HepG2 (cell line): ENCODE data around the gene SPINK9. TPM values are rescaled to one million over a fixed set of nuclear protein-coding genes. Genes with fewer than 3 reads are reported as not detected.
A peak's percentile ranks its signal among the peaks of the same experiment; 100 is the strongest.

Source experiments
- ARNT ChIP-seq: fragments of 450-650 bp; IDR thresholded peaks from 2 replicates; pipeline ENCODE4 v1.6.1; 2017
- GATA4 ChIP-seq: sonication (generic); IDR thresholded peaks from 2 replicates; pipeline ENCODE4 v1.6.1; 2016; ENCODE audit warnings: antibody characterized with exemption, low read depth, borderline replicate concordance
- GLI4 ChIP-seq: sonication (generic); formaldehyde crosslinking; IDR thresholded peaks from 2 replicates; pipeline ENCODE4 v1.5.1; 2020; ENCODE audit warnings: missing genetic modification reagents, mild to moderate bottlenecking, moderate library complexity, borderline replicate concordance
- MIXL1 ChIP-seq: IDR thresholded peaks from 2 replicates; pipeline ENCODE4 v1.6.1; 2016
- NBN ChIP-seq: fragments of 450-650 bp; conservative IDR thresholded peaks from 2 replicates; pipeline ENCODE4 v1.6.1; 2017
- SSRP1 ChIP-seq: IDR thresholded peaks from 2 replicates; pipeline ENCODE4 v1.6.1; 2016; ENCODE audit warnings: control low read depth
- STAG1 ChIP-seq: sonication (generic); formaldehyde crosslinking; IDR thresholded peaks from 2 replicates; pipeline ENCODE4 v1.4.0; 2020; ENCODE audit warnings: missing genetic modification reagents
- ZBTB10 ChIP-seq: sonication (generic); formaldehyde crosslinking; IDR thresholded peaks from 2 replicates; pipeline ENCODE4 v1.4.0; 2020; ENCODE audit warnings: missing genetic modification reagents, borderline replicate concordance
- ZBTB40 ChIP-seq, 2 experiments: fragments of 450-650 bp in 1 of 2; sonication (generic) in 1 of 2; formaldehyde crosslinking in 1 of 2; IDR thresholded peaks; 2 replicates each; pipeline versions ENCODE4 v1.6.1 to v1.8.0; 2016 to 2022; ENCODE audit warnings: antibody characterized with exemption in 1 of 2, mild to moderate bottlenecking in 1 of 2, missing genetic modification reagents in 1 of 2
- ZBTB44 ChIP-seq: sonication (generic); formaldehyde crosslinking; IDR thresholded peaks from 2 replicates; pipeline ENCODE4 v1.4.0; 2020; ENCODE audit warnings: missing genetic modification reagents
- ZKSCAN8 ChIP-seq: IDR thresholded peaks from 2 replicates; pipeline ENCODE4 v1.6.1; 2016; ENCODE audit warnings: borderline replicate concordance, missing genetic modification reagents, missing compliant biosample characterization
- ZNF124 ChIP-seq: sonication (generic); formaldehyde crosslinking; IDR thresholded peaks from 2 replicates; pipeline ENCODE4 v1.4.0; 2020; ENCODE audit warnings: missing genetic modification reagents
- ZNF367 ChIP-seq: sonication (generic); formaldehyde crosslinking; IDR thresholded peaks from 2 replicates; pipeline ENCODE4 v1.4.0; 2020; ENCODE audit warnings: missing genetic modification reagents, borderline replicate concordance
- ZSCAN25 ChIP-seq: sonication (generic); formaldehyde crosslinking; IDR thresholded peaks from 2 replicates; pipeline ENCODE4 v1.8.0; 2022; ENCODE audit warnings: mild to moderate bottlenecking, missing genetic modification reagents
- polyA plus RNA-seq, 8 experiments: library from polyadenylated mRNA; depleted of rRNA in 3 of 8; stranded (reverse) in 7 of 8; unstranded in 1 of 8; fragments of >200 nt; fragmentation: Illumina TruSeq in 4 of 8; extraction: Trizol in 4 of 8; gene quantifications; 2 replicates each; pipeline versions ENCODE4 v1.2.1 to v1.2.3, GENCODE V29; 2011 to 2016; ENCODE audit warnings: low read depth in 4 of 8, missing spikeins in 1 of 8, mixed read lengths in 1 of 8; ENCODE audit not compliant: insufficient read depth in 1 of 8
- total RNA-seq, 5 experiments: library from RNA; depleted of rRNA; stranded (reverse); fragments of >200 nt; fragmentation: Illumina TruSeq; extraction: Trizol; gene quantifications; 2 replicates each; pipeline ENCODE4 v1.2.3, GENCODE V29; 2016; ENCODE audit warnings: low read depth in 1 of 5

The SPINK9 gene
- total and polyA plus RNA-seq, 2 of the 13 experiments (the other 11 are each of a cell fraction or from before 2014, with no cell fraction given) = not detected

GRCh38 chr5:148383564-148384379 is 48.4 kb downstream of the SPINK9 start, which contains the start of gene FBXO38 (continued):
- TF ChIP-seq ZBTB10 (no peak), ZSCAN25 (no peak), GLI4 (CRISPR knock-in tag) (no peak; the same call in 1 of the 2 replicates), ZBTB40 (IDR thresholded peaks at IDR 0.05) (peak; percentile 78), ZBTB40 (CRISPR knock-in tag; IDR thresholded peaks at IDR 0.05) (peak; percentile 72; the same call in 1 of the 2 replicates), ZNF124 (CRISPR knock-in tag) (no peak), ARNT (no peak), ZNF367 (CRISPR knock-in tag) (no peak), GATA4 (peak; percentile 45; the same call in 1 of the 2 replicates), ZBTB44 (no peak; the same call in 1 of the 2 replicates), SSRP1 (no peak), NBN (no peak), ZKSCAN8 (CRISPR knock-in tag) (0 out of 2 replicates have a peak, but pooled peaks have one; percentile 42), MIXL1 (no peak), STAG1 (CRISPR knock-in tag) (no peak; the same call in 1 of the 2 replicates)
